HepG2 (cell line): ENCODE results near the gene SERINC5. TPM values are rescaled to one million over a fixed set of nuclear protein-coding genes. Genes with fewer than 3 reads are reported as not detected.

Experiments
- ATAC-seq: fragments of 200-7000 bp; cut with Tn5 transposase; 3 replicates; pipeline ENCODE4 v1.9.1; 2020; ENCODE audit warnings: mild to moderate bottlenecking, moderate library complexity
- BruUV-seq: library from RNA; stranded (reverse); fragments of 400-500 nt; replicated peaks from 2 replicates; lab custom pipeline; 2021; lab: Mats Ljungman, UMichigan
- CTCF ChIA-PET: fragments of 300-600 bp; formaldehyde crosslinking; extraction: SDS; loops from one replicate; lab custom pipeline; 2021; ENCODE audit warnings: low total read pairs, inconsistent platforms, low intra/inter-chr PET ratio; lab: Yijun Ruan, JAX
- POLR2A ChIA-PET: fragments of 350-600 bp; sonication (Branson Sonifier 250); formaldehyde crosslinking; loops from one replicate; lab custom pipeline; 2020; ENCODE audit warnings: antibody characterized with exemption, inconsistent platforms; lab: Yijun Ruan, JAX
- DNase-seq: peaks from one replicate; pipeline ENCODE4 v3.0.0-alpha.2; 2015; ENCODE audit warnings: low spot score
- FAIRE-seq: peaks from 3 replicates; lab custom pipeline; 2011; peaks lifted over from hg19 to GRCh38; lab: Jason Lieb, UNC
- H2AFZ ChIP-seq: one replicate; pipeline ENCODE4 v1.6.1; 2011; ENCODE audit warnings: low read length, inconsistent platforms
- H3K27ac ChIP-seq: fragments of 300-600 bp; 3 replicates; pipeline ENCODE4 v1.8.0; 2011; ENCODE audit warnings: mixed run types, mild to moderate bottlenecking, mixed read lengths, low read length, inconsistent platforms; ENCODE audit not compliant: insufficient read depth; ENCODE audit errors: extremely low read length
- H3K27me3 ChIP-seq, 2 experiments: fragments of 200-600 bp in 1 of 2; 2 replicates in 1 of 2; 3 replicates in 1 of 2; pipeline versions ENCODE4 v1.6.0 to v1.8.0; 2011; ENCODE audit warnings: low read length in 2 of 2, mild to moderate bottlenecking in 2 of 2, moderate library complexity in 2 of 2, inconsistent platforms in 1 of 2; ENCODE audit not compliant: insufficient read depth in 2 of 2, control insufficient read depth in 1 of 2
- H3K36me3 ChIP-seq, 2 experiments: fragments of 200-600 bp in 1 of 2; replicated peaks in 1 of 2; 2 replicates in 1 of 2; 3 replicates in 1 of 2; pipeline versions ENCODE4 v1.5.1 to v1.8.0; 2011; ENCODE audit warnings: low read length in 2 of 2, inconsistent platforms in 1 of 2; ENCODE audit not compliant: insufficient read depth in 2 of 2, control insufficient read depth in 1 of 2
- H3K4me1 ChIP-seq: 2 replicates; pipeline ENCODE4 v1.5.1; 2012; ENCODE audit warnings: low read length, inconsistent platforms; ENCODE audit not compliant: insufficient read depth
- H3K4me2 ChIP-seq: 2 replicates; pipeline ENCODE4 v1.6.0; 2011; ENCODE audit warnings: low read depth, low read length, inconsistent platforms
- H3K4me3 ChIP-seq, 3 experiments: fragments of 200-600 bp in 1 of 3; sonication (generic), shearing (Covaris generic) in 1 of 3; replicated peaks in 1 of 3; 2 replicates each; pipeline ENCODE4 v1.5.1; 2011 to 2016; ENCODE audit warnings: low read length in 3 of 3, inconsistent platforms in 2 of 3, low read depth in 2 of 3, mild to moderate bottlenecking in 2 of 3, control low read depth in 1 of 3, mixed read lengths in 1 of 3; ENCODE audit not compliant: insufficient read depth in 1 of 3
- H3K79me2 ChIP-seq: one replicate; pipeline ENCODE4 v1.6.1; 2011; ENCODE audit warnings: low read length, inconsistent platforms; ENCODE audit not compliant: insufficient read depth
- H3K9ac ChIP-seq: 2 replicates; pipeline ENCODE4 v1.6.0; 2011; ENCODE audit warnings: mild to moderate bottlenecking, low read depth, low read length, inconsistent platforms; ENCODE audit not compliant: insufficient read depth
- H3K9me3 ChIP-seq: 2 replicates; pipeline ENCODE4 v1.5.1; 2012; ENCODE audit warnings: mild to moderate bottlenecking, low read length
- H4K20me1 ChIP-seq: 2 replicates; pipeline ENCODE4 v1.6.0; 2011; ENCODE audit warnings: inconsistent platforms, mild to moderate bottlenecking, low read length, moderate library complexity; ENCODE audit not compliant: insufficient read depth
- CEBPB ChIP-seq: IDR thresholded peaks from 2 replicates; pipeline ENCODE4 v1.6.1; 2011; ENCODE audit warnings: low read depth, low read length, improper control_type of control experiment, borderline replicate concordance
- CREM ChIP-seq, 2 experiments: sonication (generic) in 1 of 2; formaldehyde crosslinking in 1 of 2; IDR thresholded peaks; 2 replicates each; pipeline versions ENCODE4 v1.4.0 to v1.6.1; 2016 to 2020; ENCODE audit warnings: antibody characterized with exemption in 1 of 2, mild to moderate bottlenecking in 1 of 2, missing genetic modification reagents in 1 of 2
- KLF12 ChIP-seq: sonication (generic); formaldehyde crosslinking; IDR thresholded peaks from 2 replicates; pipeline ENCODE4 v1.4.0; 2020; ENCODE audit warnings: missing genetic modification reagents, borderline replicate concordance
- KLF9 ChIP-seq: IDR thresholded peaks from 2 replicates; pipeline ENCODE4 v1.6.1; 2016; ENCODE audit warnings: low read depth
- LCORL ChIP-seq, 2 experiments: fragments of 450-650 bp in 1 of 2; sonication (generic) in 1 of 2; formaldehyde crosslinking in 1 of 2; IDR thresholded peaks; 2 replicates each; pipeline versions ENCODE4 v1.5.0 to v1.6.1; 2017 to 2020; ENCODE audit warnings: antibody characterized with exemption in 1 of 2, missing genetic modification reagents in 1 of 2
- MTA1 ChIP-seq: sonication (generic); formaldehyde crosslinking; IDR thresholded peaks from 2 replicates; pipeline ENCODE4 v1.4.0; 2020; ENCODE audit warnings: missing genetic modification reagents, mild to moderate bottlenecking, borderline replicate concordance
- MTA3 ChIP-seq: sonication (generic); formaldehyde crosslinking; IDR thresholded peaks from 2 replicates; pipeline ENCODE4 v1.4.0; 2020; ENCODE audit warnings: missing genetic modification reagents
- NR2F6 ChIP-seq, 2 experiments: IDR thresholded peaks; 2 replicates each; pipeline ENCODE4 v1.6.1; 2016; ENCODE audit warnings: antibody characterized with exemption in 1 of 2, mild to moderate bottlenecking in 1 of 2
- RBM22 ChIP-seq: fragments of 200-400 bp; formaldehyde crosslinking; optimal IDR thresholded peaks from 2 replicates; pipeline ENCODE3; 2017; ENCODE audit warnings: mild to moderate bottlenecking, low read length, moderate library complexity
- SMAD9 ChIP-seq: sonication (generic); formaldehyde crosslinking; IDR thresholded peaks from 2 replicates; pipeline ENCODE4 v1.5.1; 2020; ENCODE audit warnings: mild to moderate bottlenecking, missing genetic modification reagents
- SOX5 ChIP-seq: IDR thresholded peaks from 2 replicates; pipeline ENCODE4 v1.6.1; 2016; ENCODE audit warnings: borderline replicate concordance
- SP140L ChIP-seq: sonication (generic); formaldehyde crosslinking; IDR thresholded peaks from 2 replicates; pipeline ENCODE4 v1.4.0; 2020; ENCODE audit warnings: missing genetic modification reagents, borderline replicate concordance
- ZNF230 ChIP-seq: sonication (generic); formaldehyde crosslinking; IDR thresholded peaks from 2 replicates; pipeline ENCODE4 v1.4.0; 2020; ENCODE audit warnings: mild to moderate bottlenecking, missing genetic modification reagents
- ZNF256 ChIP-seq: sonication (generic); formaldehyde crosslinking; conservative IDR thresholded peaks from 2 replicates; pipeline ENCODE4 v1.4.0; 2020; ENCODE audit warnings: missing genetic modification reagents
- ZNF678 ChIP-seq: sonication (generic); formaldehyde crosslinking; IDR thresholded peaks from 2 replicates; pipeline ENCODE4 v1.4.0; 2020; ENCODE audit warnings: mild to moderate bottlenecking, missing genetic modification reagents
- in situ Hi-C: cut with HindIII; loops from 2 replicates; pipeline ENCODE4 v1.10.0; 2017; ENCODE audit warnings: low pct_unique_long_range_greater_than_20kb; ENCODE audit not compliant: extremely low pct_ligation_motif_present
- intact Hi-C: fragments of 100-400 bp; cut with micrococcal nuclease; formaldehyde crosslinking; loops from one replicate; pipeline ENCODE4 v1.10.0; 2022; ENCODE audit not compliant: unreplicated experiment
- polyA plus RNA-seq, 8 experiments: library from polyadenylated mRNA; depleted of rRNA in 3 of 8; stranded (reverse) in 7 of 8; unstranded in 1 of 8; fragments of >200 nt; fragmentation: Illumina TruSeq in 4 of 8; extraction: Trizol in 4 of 8; gene quantifications; 2 replicates each; pipeline versions ENCODE4 v1.2.1 to v1.2.3, GENCODE V29; 2011 to 2016; ENCODE audit warnings: low read depth in 4 of 8, missing spikeins in 1 of 8, mixed read lengths in 1 of 8; ENCODE audit not compliant: insufficient read depth in 1 of 8
- total RNA-seq, 5 experiments: library from RNA; depleted of rRNA; stranded (reverse); fragments of >200 nt; fragmentation: Illumina TruSeq; extraction: Trizol; gene quantifications; 2 replicates each; pipeline ENCODE4 v1.2.3, GENCODE V29; 2016; ENCODE audit warnings: low read depth in 1 of 5
- TF ChIP-seq, protein P1 (sequence below): sonication (generic); formaldehyde crosslinking; IDR thresholded peaks from 2 replicates; pipeline ENCODE4 v1.8.0; 2022; ENCODE audit warnings: mild to moderate bottlenecking, missing genetic modification reagents, borderline replicate concordance
- TF ChIP-seq, protein P2 (sequence below): sonication (generic); formaldehyde crosslinking; conservative IDR thresholded peaks from 2 replicates; pipeline ENCODE4 v1.8.1; 2023; ENCODE audit warnings: missing genetic modification reagents
- TF ChIP-seq, protein P3 (sequence below): sonication (generic); formaldehyde crosslinking; IDR thresholded peaks from 2 replicates; pipeline ENCODE4 v1.5.0; 2020; ENCODE audit warnings: missing genetic modification reagents

The SERINC5 gene
- total and polyA plus RNA-seq, 2 of the 13 experiments (the other 11 are each of a cell fraction or from before 2014, with no cell fraction given) = 17.3 to 22.8 TPM

DNA sequence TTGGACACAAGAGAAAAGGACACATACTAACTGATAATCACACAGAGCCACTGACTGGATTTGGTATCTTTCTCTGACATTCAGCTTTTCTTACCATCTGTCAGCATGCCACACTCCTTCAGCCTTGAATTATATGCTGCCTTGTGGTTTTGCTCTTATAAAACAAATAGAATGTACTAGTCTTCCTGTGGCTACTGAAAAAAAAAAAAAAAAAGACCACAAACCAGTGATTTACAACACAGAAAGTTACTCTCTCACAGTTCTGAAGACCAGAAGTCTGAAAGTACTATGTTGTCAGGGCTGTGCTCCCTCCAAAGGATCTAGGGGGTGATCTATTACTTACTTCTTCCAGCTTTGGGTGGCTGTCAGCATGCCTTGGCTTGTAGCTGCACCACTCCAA, 138.4 kb downstream of the SERINC5 start:
- ChIA-PET CTCF (no interaction called here), POLR2A (no interaction called here)
- Histone ChIP-seq H3K9ac (no peak overlapping the region), H3K27ac (no peak overlapping the region), H3K9me3 (no peaks in the 10 kb centered on the region), H3K4me3 (no peak overlapping the region), H3K27me3 (no peaks in the 10 kb centered on the region), H3K36me3 (no peaks in the 10 kb centered on the region), H4K20me1 (no peaks in the 10 kb centered on the region), H3K4me2 (no peak overlapping the region), H3K79me2 (no peaks in the 10 kb centered on the region), H3K4me1 (no peaks in the 10 kb centered on the region), H2AFZ (no peak overlapping the region)
- no TSS peak for BruUV-seq
- no peak for TF ChIP-seq SMAD9 (CRISPR knock-in tag)
- TF ChIP-seq, protein P1, sequence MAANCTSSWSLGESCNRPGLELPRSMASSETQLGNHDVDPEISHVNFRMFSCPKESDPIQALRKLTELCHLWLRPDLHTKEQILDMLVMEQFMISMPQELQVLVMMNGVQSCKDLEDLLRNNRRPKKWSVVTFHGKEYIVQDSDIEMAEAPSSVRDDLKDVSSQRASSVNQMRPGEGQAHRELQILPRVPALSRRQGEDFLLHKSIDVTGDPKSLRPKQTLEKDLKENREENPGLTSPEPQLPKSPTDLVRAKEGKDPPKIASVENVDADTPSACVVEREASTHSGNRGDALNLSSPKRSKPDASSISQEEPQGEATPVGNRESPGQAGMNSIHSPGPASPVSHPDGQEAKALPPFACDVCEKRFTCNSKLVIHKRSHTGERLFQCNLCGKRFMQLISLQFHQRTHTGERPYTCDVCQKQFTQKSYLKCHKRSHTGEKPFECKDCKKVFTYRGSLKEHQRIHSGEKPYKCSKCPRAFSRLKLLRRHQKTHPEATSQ (CRISPR knock-in tag) = no peak
- no peak for TF ChIP-seq RBM22
- TF ChIP-seq MTA3 (CRISPR knock-in tag) = no peak
- TF ChIP-seq NR2F6 (IDR thresholded peaks at IDR 0.05) = no peak
- TF ChIP-seq NR2F6 (CRISPR knock-in tag; IDR thresholded peaks at IDR 0.05) = no peak
- TF ChIP-seq ZNF256 (CRISPR knock-in tag) = no peak
- no peak for TF ChIP-seq SP140L (CRISPR knock-in tag)
- no peak for TF ChIP-seq KLF9
- TF ChIP-seq MTA1 (CRISPR knock-in tag) = no peak
- TF ChIP-seq ZNF230 (CRISPR knock-in tag) = no peak
- no peak for TF ChIP-seq CEBPB
- TF ChIP-seq LCORL (IDR thresholded peaks at IDR 0.05) = no peak
- no peak for TF ChIP-seq LCORL (CRISPR knock-in tag; IDR thresholded peaks at IDR 0.05)
- no peak for TF ChIP-seq SOX5 (CRISPR knock-in tag)
- TF ChIP-seq, protein P2, sequence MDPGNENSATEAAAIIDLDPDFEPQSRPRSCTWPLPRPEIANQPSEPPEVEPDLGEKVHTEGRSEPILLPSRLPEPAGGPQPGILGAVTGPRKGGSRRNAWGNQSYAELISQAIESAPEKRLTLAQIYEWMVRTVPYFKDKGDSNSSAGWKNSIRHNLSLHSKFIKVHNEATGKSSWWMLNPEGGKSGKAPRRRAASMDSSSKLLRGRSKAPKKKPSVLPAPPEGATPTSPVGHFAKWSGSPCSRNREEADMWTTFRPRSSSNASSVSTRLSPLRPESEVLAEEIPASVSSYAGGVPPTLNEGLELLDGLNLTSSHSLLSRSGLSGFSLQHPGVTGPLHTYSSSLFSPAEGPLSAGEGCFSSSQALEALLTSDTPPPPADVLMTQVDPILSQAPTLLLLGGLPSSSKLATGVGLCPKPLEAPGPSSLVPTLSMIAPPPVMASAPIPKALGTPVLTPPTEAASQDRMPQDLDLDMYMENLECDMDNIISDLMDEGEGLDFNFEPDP (CRISPR knock-in tag) = no peak
- TF ChIP-seq ZNF678 (CRISPR knock-in tag) = no peak
- no peak for TF ChIP-seq KLF12 (CRISPR knock-in tag)
- no peak for TF ChIP-seq CREM (IDR thresholded peaks at IDR 0.05)
- no peak for TF ChIP-seq CREM (CRISPR knock-in tag; IDR thresholded peaks at IDR 0.05)
- TF ChIP-seq, protein P3, sequence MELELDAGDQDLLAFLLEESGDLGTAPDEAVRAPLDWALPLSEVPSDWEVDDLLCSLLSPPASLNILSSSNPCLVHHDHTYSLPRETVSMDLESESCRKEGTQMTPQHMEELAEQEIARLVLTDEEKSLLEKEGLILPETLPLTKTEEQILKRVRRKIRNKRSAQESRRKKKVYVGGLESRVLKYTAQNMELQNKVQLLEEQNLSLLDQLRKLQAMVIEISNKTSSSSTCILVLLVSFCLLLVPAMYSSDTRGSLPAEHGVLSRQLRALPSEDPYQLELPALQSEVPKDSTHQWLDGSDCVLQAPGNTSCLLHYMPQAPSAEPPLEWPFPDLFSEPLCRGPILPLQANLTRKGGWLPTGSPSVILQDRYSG (CRISPR knock-in tag) = no peak
- no peak for DNase-seq
- FAIRE-seq = no peak
- intact Hi-C loops = no loop called here
- ATAC-seq = no peak
- in situ Hi-C loops = no loop called here
